Measurements from ENCODE around the gene GNGT1.

DNA sequence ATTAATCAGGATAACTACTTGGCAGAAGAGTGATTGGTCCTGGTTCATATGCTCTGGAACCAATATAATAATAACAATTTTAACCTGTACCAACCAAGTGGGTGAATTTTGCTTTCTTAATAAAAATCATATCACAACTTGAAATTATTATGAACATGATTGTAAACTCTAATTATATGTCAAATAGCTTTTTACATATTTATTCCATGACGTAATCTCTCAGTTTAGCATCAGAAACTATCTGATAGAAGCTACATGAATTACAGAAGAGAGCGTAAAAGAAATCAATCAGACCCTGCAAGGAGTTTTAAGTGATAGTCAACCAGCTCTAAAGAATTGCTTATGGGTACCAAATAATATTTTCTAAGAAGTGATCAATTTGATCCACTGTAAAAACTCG lies 25.3 kb downstream of the GNGT1 start:
- TF ChIP-seq CTCF (IDR thresholded peaks at IDR 0.05) (no peak), POLR2A (IDR thresholded peaks at IDR 0.05) (no peak)

Measured in body of pancreas (tissue), 4 donors.